H9 (cell line): Measurements from ENCODE around the gene EPHB2. TPM values are rescaled to one million over a fixed set of nuclear protein-coding genes. Genes with fewer than 3 reads are reported as not detected.

ENCODE experiments used
- DNase-seq: peaks from one replicate; pipeline ENCODE4 v3.0.0-alpha.2; 2017
- H2AFZ ChIP-seq: one replicate; pipeline ENCODE4 v1.6.1; 2013; ENCODE audit warnings: mild to moderate bottlenecking, low read length, control low read depth, moderate library complexity
- H2AK5ac ChIP-seq: 2 replicates; pipeline ENCODE4 v1.6.1; 2013; ENCODE audit warnings: low read length, control low read depth, mixed read lengths; ENCODE audit not compliant: insufficient read length
- H2BK120ac ChIP-seq: one replicate; pipeline ENCODE4 v1.6.1; 2013; ENCODE audit warnings: low read depth, mild to moderate bottlenecking, low read length, control low read depth, inconsistent platforms; ENCODE audit not compliant: poor library complexity, severe bottlenecking
- H2BK12ac ChIP-seq: 2 replicates; pipeline ENCODE4 v1.6.1; 2013; ENCODE audit warnings: low read length, control low read depth, mixed read lengths, low read depth; ENCODE audit not compliant: insufficient read length
- H2BK15ac ChIP-seq: 2 replicates; pipeline ENCODE4 v1.6.1; 2013; ENCODE audit warnings: low read depth, low read length, control low read depth
- H2BK20ac ChIP-seq: one replicate; pipeline ENCODE4 v1.6.1; 2013; ENCODE audit warnings: low read depth, mild to moderate bottlenecking, low read length, control low read depth, inconsistent platforms; ENCODE audit not compliant: poor library complexity, severe bottlenecking
- H2BK5ac ChIP-seq: 2 replicates; pipeline ENCODE4 v1.6.1; 2013; ENCODE audit warnings: low read length, control low read depth, mixed read lengths; ENCODE audit not compliant: insufficient read length
- H3K14ac ChIP-seq: 2 replicates; pipeline ENCODE4 v1.6.1; 2013; ENCODE audit warnings: low read length, control low read depth; ENCODE audit not compliant: insufficient read depth
- H3K18ac ChIP-seq: 2 replicates; pipeline ENCODE4 v1.6.1; 2013; ENCODE audit warnings: low read depth, mild to moderate bottlenecking, mixed read lengths, low read length, control low read depth; ENCODE audit not compliant: insufficient read length
- H3K23ac ChIP-seq: 2 replicates; pipeline ENCODE4 v1.6.1; 2013; ENCODE audit warnings: low read length, control low read depth, mixed read lengths, low read depth; ENCODE audit not compliant: insufficient read length
- H3K23me2 ChIP-seq: 2 replicates; pipeline ENCODE4 v1.6.1; 2013; ENCODE audit warnings: low read depth, mild to moderate bottlenecking, mixed read lengths, low read length, control low read depth; ENCODE audit not compliant: insufficient read length, poor library complexity, severe bottlenecking
- H3K27ac ChIP-seq: 2 replicates; pipeline ENCODE4 v1.5.1; 2013; ENCODE audit warnings: low read length, control low read depth, mixed read lengths, low read depth; ENCODE audit not compliant: insufficient read length
- H3K27me3 ChIP-seq: 2 replicates; pipeline ENCODE4 v1.6.1; 2013; ENCODE audit warnings: low read length, control low read depth, inconsistent platforms; ENCODE audit not compliant: insufficient read depth
- H3K4ac ChIP-seq: 2 replicates; pipeline ENCODE4 v1.6.1; 2013; ENCODE audit warnings: low read depth, mild to moderate bottlenecking, control low read depth, inconsistent platforms, low read length, moderate library complexity
- H3K4me1 ChIP-seq: 2 replicates; pipeline ENCODE4 v1.6.1; 2013; ENCODE audit warnings: low read length, control low read depth, inconsistent platforms; ENCODE audit not compliant: insufficient read depth
- H3K4me2 ChIP-seq: 2 replicates; pipeline ENCODE4 v1.6.1; 2013; ENCODE audit warnings: low read length, control low read depth, mixed read lengths; ENCODE audit not compliant: insufficient read length, insufficient read depth
- H3K56ac ChIP-seq: 2 replicates; pipeline ENCODE4 v1.6.1; 2013; ENCODE audit warnings: low read depth, mild to moderate bottlenecking, mixed read lengths, low read length, control low read depth; ENCODE audit not compliant: insufficient read length
- H3K79me1 ChIP-seq: 2 replicates; pipeline ENCODE4 v1.6.1; 2013; ENCODE audit warnings: low read depth, mild to moderate bottlenecking, moderate library complexity, low read length, control low read depth, inconsistent platforms; ENCODE audit not compliant: insufficient read depth, poor library complexity, severe bottlenecking
- H3K79me2 ChIP-seq: 2 replicates; pipeline ENCODE4 v1.6.1; 2013; ENCODE audit warnings: low read length, control low read depth, inconsistent platforms; ENCODE audit not compliant: insufficient read depth
- H3K9ac ChIP-seq: 2 replicates; pipeline ENCODE4 v1.6.1; 2013; ENCODE audit warnings: low read length, control low read depth, mixed read lengths; ENCODE audit not compliant: insufficient read length; ENCODE audit errors: extremely low read depth
- H3K9me3 ChIP-seq: one replicate; pipeline ENCODE4 v1.6.1; 2013; ENCODE audit warnings: low read depth, low read length, inconsistent platforms; ENCODE audit not compliant: control insufficient read depth
- H3T11ph ChIP-seq: one replicate; pipeline ENCODE4 v1.6.1; 2013; ENCODE audit warnings: mild to moderate bottlenecking, low read length, control low read depth, inconsistent platforms
- H4K20me1 ChIP-seq: one replicate; pipeline ENCODE4 v1.6.1; 2013; ENCODE audit not compliant: control insufficient read depth, insufficient read length, insufficient read depth
- H4K5ac ChIP-seq: 2 replicates; pipeline ENCODE4 v1.6.1; 2013; ENCODE audit warnings: low read depth, mild to moderate bottlenecking, mixed read lengths, low read length, control low read depth; ENCODE audit not compliant: insufficient read length
- H4K8ac ChIP-seq: replicated peaks from 2 replicates; pipeline ENCODE4 v1.6.1; 2013; ENCODE audit warnings: low read length, control low read depth, mixed read lengths, low read depth; ENCODE audit not compliant: insufficient read length
- H4K91ac ChIP-seq: 2 replicates; pipeline ENCODE4 v1.6.1; 2013; ENCODE audit warnings: low read depth, mild to moderate bottlenecking, moderate library complexity, mixed read lengths, low read length, control low read depth; ENCODE audit not compliant: insufficient read length
- H3K27ac Mint-ChIP-seq, 3 experiments: 2 replicates in 2 of 3; 3 replicates in 1 of 3; pipeline ENCODE4 v1.8.0; 2020 to 2021; ENCODE audit warnings: mixed read lengths in 3 of 3, mild to moderate bottlenecking in 1 of 3, moderate library complexity in 1 of 3
- H3K27me3 Mint-ChIP-seq: 2 replicates; pipeline ENCODE4 v1.8.0; 2021; ENCODE audit warnings: low read depth, mild to moderate bottlenecking, moderate library complexity, mixed read lengths
- H3K36me3 Mint-ChIP-seq, 3 experiments: 2 replicates in 2 of 3; 3 replicates in 1 of 3; pipeline ENCODE4 v1.8.0; 2020 to 2021; ENCODE audit warnings: low read depth in 3 of 3, mixed read lengths in 3 of 3; ENCODE audit not compliant: insufficient read depth in 1 of 3
- H3K4me1 Mint-ChIP-seq, 2 experiments: 2 replicates each; pipeline ENCODE4 v1.8.0; 2020; ENCODE audit warnings: mixed read lengths in 2 of 2
- H3K4me3 Mint-ChIP-seq, 2 experiments: 2 replicates in 1 of 2; 3 replicates in 1 of 2; pipeline ENCODE4 v1.8.0; 2020 to 2021; ENCODE audit warnings: mild to moderate bottlenecking in 2 of 2, mixed read lengths in 2 of 2, moderate library complexity in 1 of 2
- H3K9me3 Mint-ChIP-seq, 2 experiments: 2 replicates in 1 of 2; 3 replicates in 1 of 2; pipeline ENCODE4 v1.8.0; 2020; ENCODE audit warnings: mild to moderate bottlenecking in 2 of 2, mixed read lengths in 2 of 2, moderate library complexity in 1 of 2
- WGBS: extraction: QIAGEN DNeasy Blood & Tissue Kit; methylation state at CpG from one replicate; pipeline ENCODE4 v1.1.7; 2013; ENCODE audit warnings: missing lambda C conversion rate, low lambda C conversion rate, mixed read lengths; ENCODE audit not compliant: insufficient read length; ENCODE audit errors: extremely low coverage; 5-methylcytosine and 5-hydroxymethylcytosine counted together
- total RNA-seq: library from RNA; stranded (reverse); gene quantifications from 2 replicates; pipeline ENCODE4 v1.2.1, GENCODE V29; 2021
- TF ChIP-seq, protein P1 (sequence below): fragments of 200-600 bp; sonication (generic); conservative IDR thresholded peaks from 3 replicates; pipeline ENCODE4 v1.8.0; 2021; ENCODE audit warnings: antibody characterized with exemption, mild to moderate bottlenecking

EPHB2 gene
- total RNA-seq, 1 experiment from 2014 or later, result 9.5 TPM

DNA sequence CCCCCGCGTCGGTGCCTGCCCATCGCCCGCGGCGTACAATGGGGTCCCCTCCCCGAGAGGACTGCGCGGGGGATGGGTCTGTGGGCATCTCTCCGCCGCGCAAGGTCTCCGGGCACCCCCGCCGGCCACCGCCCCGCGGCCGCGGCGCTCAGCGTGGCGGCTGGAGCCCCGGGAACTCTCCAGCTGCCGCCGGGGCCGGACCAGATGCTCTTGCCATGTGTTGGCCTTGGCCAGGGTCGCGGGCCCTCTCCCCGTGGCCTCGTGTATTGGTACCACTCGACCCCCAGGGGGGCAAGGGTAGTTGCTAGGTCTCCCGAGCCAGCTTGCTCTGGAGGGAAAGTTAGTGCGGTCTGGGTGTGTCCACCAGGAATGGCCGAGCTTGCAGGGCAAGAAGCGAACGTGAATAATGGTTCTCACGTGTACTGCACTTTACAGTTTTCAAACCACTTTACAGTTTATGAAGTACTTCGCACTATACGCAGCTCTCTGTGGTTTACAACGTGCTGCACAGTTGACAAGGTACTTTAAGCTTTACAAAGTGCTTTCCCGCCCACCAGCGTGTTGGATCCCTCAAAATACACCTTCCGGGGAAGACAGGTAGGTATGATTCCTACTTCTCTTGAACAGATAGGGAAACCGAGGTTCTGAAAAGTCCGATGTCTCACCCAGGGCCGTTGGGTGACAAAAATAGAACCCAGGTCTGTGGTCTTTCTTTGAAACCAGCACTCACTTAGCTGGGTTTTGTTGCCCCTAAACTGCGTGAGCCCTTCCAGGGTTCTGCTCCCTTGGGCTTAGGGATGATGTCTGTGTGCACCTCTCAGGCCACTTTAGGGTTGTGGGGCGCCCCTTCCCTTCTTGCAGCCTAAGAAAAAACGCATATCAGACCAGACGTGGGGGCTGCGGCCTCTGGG lies 1.2 kb downstream of the EPHB2 start:
- Histone ChIP-seq H2AK5ac (no peak overlapping the region), H3K18ac (no peak overlapping the region), H3K79me2 (no peaks in the 10 kb centered on the region), H3K23me2 (peaks cover 4% of the 10 kb centered on the region), H2BK120ac (no peak overlapping the region), H4K5ac (no peak overlapping the region), H3K27ac (no peak overlapping the region), H3K4me2 (peak overlapping the region; percentile 25), H2AFZ (no peak overlapping the region), H3K27me3 (peaks cover 5% of the 10 kb centered on the region; the same call in 1 of the 2 replicates), H4K8ac (no peak overlapping the region), H4K20me1 (no peaks in the 10 kb centered on the region), H3K9me3 (no peaks in the 10 kb centered on the region), H3K56ac (no peak overlapping the region), H2BK20ac (no peak overlapping the region), H2BK5ac (no peak overlapping the region), H3K14ac (no peak overlapping the region), H3K9ac (no peak overlapping the region), H3K4me1 (no peaks in the 10 kb centered on the region), H2BK15ac (no peak overlapping the region), H3K79me1 (no peaks in the 10 kb centered on the region), H3K4ac (no peak overlapping the region), H3T11ph (no peak overlapping the region), H3K23ac (no peak overlapping the region), H4K91ac (no peak overlapping the region), H2BK12ac (no peak overlapping the region)
- no CpG with 5 or more reads among the region's 53 CpGs for WGBS
- Mint-ChIP-seq H3K4me3 (peak overlapping the region; percentile 64 to 82), H3K36me3 (no peaks in the 10 kb centered on the region; a peak in 1 of 7 replicates), H3K4me1 (peaks cover 14 to 39% of the 10 kb centered on the region in 2 experiments), H3K27me3 (peaks cover 63% of the 10 kb centered on the region), H3K9me3 (no peaks in the 10 kb centered on the region), H3K27ac (no peak overlapping the region)
- TF ChIP-seq, protein P1, sequence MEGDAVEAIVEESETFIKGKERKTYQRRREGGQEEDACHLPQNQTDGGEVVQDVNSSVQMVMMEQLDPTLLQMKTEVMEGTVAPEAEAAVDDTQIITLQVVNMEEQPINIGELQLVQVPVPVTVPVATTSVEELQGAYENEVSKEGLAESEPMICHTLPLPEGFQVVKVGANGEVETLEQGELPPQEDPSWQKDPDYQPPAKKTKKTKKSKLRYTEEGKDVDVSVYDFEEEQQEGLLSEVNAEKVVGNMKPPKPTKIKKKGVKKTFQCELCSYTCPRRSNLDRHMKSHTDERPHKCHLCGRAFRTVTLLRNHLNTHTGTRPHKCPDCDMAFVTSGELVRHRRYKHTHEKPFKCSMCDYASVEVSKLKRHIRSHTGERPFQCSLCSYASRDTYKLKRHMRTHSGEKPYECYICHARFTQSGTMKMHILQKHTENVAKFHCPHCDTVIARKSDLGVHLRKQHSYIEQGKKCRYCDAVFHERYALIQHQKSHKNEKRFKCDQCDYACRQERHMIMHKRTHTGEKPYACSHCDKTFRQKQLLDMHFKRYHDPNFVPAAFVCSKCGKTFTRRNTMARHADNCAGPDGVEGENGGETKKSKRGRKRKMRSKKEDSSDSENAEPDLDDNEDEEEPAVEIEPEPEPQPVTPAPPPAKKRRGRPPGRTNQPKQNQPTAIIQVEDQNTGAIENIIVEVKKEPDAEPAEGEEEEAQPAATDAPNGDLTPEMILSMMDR, result no peak
- DNase-seq, result no peak
